ENCODE data around the gene TFPI2.

Gene TFPI2

DNA sequence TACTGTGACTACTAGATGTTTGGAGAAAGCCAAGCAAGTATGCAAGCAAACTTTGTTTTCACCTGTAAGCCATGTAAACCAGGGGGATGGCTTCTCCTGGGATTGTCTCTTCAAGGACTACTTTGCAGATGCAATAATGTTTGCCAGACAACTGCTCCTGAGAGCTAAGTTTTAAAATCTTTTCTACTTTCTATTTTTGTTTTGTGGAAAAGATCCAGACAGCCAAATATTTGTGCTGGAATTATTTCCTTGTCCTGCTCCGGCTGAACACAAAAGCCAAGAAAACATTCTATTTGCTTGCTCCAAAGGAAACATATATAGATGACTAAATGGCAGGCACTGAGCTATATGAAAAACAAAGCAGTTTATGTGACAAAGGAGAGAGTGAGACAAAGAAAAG lies 51.6 kb downstream of the TFPI2 start:
- H3K4me3 ChIP-seq (ENCODE audit: low read depth, low read length), result no peak overlapping the region
- TF ChIP-seq, protein P1, sequence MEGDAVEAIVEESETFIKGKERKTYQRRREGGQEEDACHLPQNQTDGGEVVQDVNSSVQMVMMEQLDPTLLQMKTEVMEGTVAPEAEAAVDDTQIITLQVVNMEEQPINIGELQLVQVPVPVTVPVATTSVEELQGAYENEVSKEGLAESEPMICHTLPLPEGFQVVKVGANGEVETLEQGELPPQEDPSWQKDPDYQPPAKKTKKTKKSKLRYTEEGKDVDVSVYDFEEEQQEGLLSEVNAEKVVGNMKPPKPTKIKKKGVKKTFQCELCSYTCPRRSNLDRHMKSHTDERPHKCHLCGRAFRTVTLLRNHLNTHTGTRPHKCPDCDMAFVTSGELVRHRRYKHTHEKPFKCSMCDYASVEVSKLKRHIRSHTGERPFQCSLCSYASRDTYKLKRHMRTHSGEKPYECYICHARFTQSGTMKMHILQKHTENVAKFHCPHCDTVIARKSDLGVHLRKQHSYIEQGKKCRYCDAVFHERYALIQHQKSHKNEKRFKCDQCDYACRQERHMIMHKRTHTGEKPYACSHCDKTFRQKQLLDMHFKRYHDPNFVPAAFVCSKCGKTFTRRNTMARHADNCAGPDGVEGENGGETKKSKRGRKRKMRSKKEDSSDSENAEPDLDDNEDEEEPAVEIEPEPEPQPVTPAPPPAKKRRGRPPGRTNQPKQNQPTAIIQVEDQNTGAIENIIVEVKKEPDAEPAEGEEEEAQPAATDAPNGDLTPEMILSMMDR (IDR thresholded peaks at IDR 0.05; ENCODE audit: low read depth, low read length, missing control alignments), result no peak
- no peak for DNase-seq (ENCODE audit: low read depth)
- in situ Hi-C loops (cut with HindIII; ENCODE audit: low sequenced_read_pairs), result no loop called here

DNA sequence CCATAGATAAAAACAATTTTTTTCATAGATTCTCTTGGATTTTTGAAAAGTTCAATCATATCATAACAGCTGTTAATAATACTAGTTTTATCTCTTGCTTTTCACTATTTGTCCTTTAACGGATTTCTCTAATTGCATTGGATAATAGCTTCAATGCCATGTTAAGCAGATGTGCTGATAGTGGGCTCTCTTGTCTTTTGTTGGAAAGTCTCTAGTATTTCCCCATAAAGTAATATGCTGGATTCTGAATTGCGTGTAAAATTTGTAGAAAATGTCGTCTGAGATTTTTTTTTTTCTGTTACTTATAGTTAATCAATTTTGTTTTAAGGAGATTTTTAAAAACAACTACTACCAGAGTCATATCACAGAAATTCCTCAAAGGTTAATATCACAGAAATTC lies 53.3 kb downstream of the TFPI2 start:
- no peak for DNase-seq (ENCODE audit: low read depth)
- H3K4me3 ChIP-seq (ENCODE audit: low read depth, low read length), result no peak overlapping the region
- TF ChIP-seq, protein P1 (IDR thresholded peaks at IDR 0.05; ENCODE audit: low read depth, low read length, missing control alignments), result no peak
- in situ Hi-C loops (cut with HindIII; ENCODE audit: low sequenced_read_pairs), result no loop called here

GRCh38 chr7:93836116-93836515 lies 54.4 kb downstream of the TFPI2 start:
- in situ Hi-C loops (cut with HindIII; ENCODE audit: low sequenced_read_pairs), result no loop called here
- TF ChIP-seq, protein P1 (IDR thresholded peaks at IDR 0.05; ENCODE audit: low read depth, low read length, missing control alignments), result no peak
- no peak overlapping the region for H3K4me3 ChIP-seq (ENCODE audit: low read depth, low read length)
- DNase-seq (ENCODE audit: low read depth), result no peak

GRCh38 chr7:93835702-93836101 lies 54.9 kb downstream of the TFPI2 start:
- no peak overlapping the region for H3K4me3 ChIP-seq (ENCODE audit: low read depth, low read length)
- TF ChIP-seq, protein P1 (IDR thresholded peaks at IDR 0.05; ENCODE audit: low read depth, low read length, missing control alignments), result no peak
- DNase-seq (ENCODE audit: low read depth), result no peak
- in situ Hi-C loops (cut with HindIII; ENCODE audit: low sequenced_read_pairs), result no loop called here
